Panc1 (cell line): Measurements from ENCODE around the gene PWP1. TPM values are rescaled to one million over a fixed set of nuclear protein-coding genes. Genes with fewer than 3 reads are reported as not detected.

Experiments used
- ATAC-seq: fragments of 200-7000 bp; cut with Tn5 transposase; 2 replicates; pipeline ENCODE4 v1.9.1; 2020; ENCODE audit warnings: mild to moderate bottlenecking, moderate library complexity
- BruUV-seq: library from RNA; stranded (reverse); fragments of 400-500 nt; replicated peaks from 2 replicates; lab custom pipeline; 2021; lab: Mats Ljungman, UMichigan
- CTCF ChIA-PET: fragments of 300-600 bp; sonication (Branson Sonifier 250); formaldehyde crosslinking; loops from one replicate; lab custom pipeline; 2022; ENCODE audit warnings: antibody characterized with exemption; lab: Charles Lee
- POLR2A ChIA-PET: fragments of 300-600 bp; sonication (Branson Sonifier 250); formaldehyde crosslinking; loops from one replicate; lab custom pipeline; 2022; ENCODE audit warnings: antibody characterized with exemption; lab: Charles Lee
- DNase-seq: peaks from one replicate; pipeline ENCODE4 v3.0.0-alpha.2; 2010; ENCODE audit warnings: low read depth, low spot score
- H3K27ac ChIP-seq: 2 replicates; pipeline ENCODE4 v1.5.1; 2011; ENCODE audit warnings: mild to moderate bottlenecking, low read length, inconsistent platforms
- H3K27me3 ChIP-seq: fragments of 200-500 bp; sonication (Bioruptor generic); 2 replicates; pipeline ENCODE4 v1.6.0; 2014; ENCODE audit warnings: low read length, inconsistent platforms; ENCODE audit not compliant: control insufficient read depth, insufficient read depth
- H3K36me3 ChIP-seq: fragments of 200-500 bp; sonication (Bioruptor generic); 2 replicates; pipeline ENCODE4 v1.5.1; 2014; ENCODE audit warnings: inconsistent platforms, mild to moderate bottlenecking, low read length, moderate library complexity; ENCODE audit not compliant: control insufficient read depth, insufficient read depth
- H3K4me1 ChIP-seq: 2 replicates; pipeline ENCODE4 v1.5.1; 2011; ENCODE audit warnings: inconsistent platforms, mild to moderate bottlenecking, low read length, moderate library complexity; ENCODE audit not compliant: control insufficient read depth, insufficient read depth
- H3K4me3 ChIP-seq, 2 experiments: 2 replicates each; pipeline ENCODE4 v1.5.1; 2011 to 2012; ENCODE audit warnings: low read depth in 2 of 2, low read length in 2 of 2, mild to moderate bottlenecking in 2 of 2, inconsistent platforms in 1 of 2, moderate library complexity in 1 of 2
- H3K9me3 ChIP-seq: fragments of 200-500 bp; sonication (Bioruptor generic); 2 replicates; pipeline ENCODE4 v1.5.1; 2014; ENCODE audit warnings: low read depth, mild to moderate bottlenecking, inconsistent platforms, low read length, moderate library complexity; ENCODE audit not compliant: control insufficient read depth, insufficient read depth
- CTCF ChIP-seq: fragments of 450-650 bp; IDR thresholded peaks from 2 replicates; pipeline ENCODE4 v1.5.1; 2017; ENCODE audit warnings: mild to moderate bottlenecking
- POLR2AphosphoS5 ChIP-seq: IDR thresholded peaks from 2 replicates; pipeline ENCODE4 v1.6.1; 2012; ENCODE audit warnings: mild to moderate bottlenecking, low read depth, low read length, moderate library complexity
- SIN3A ChIP-seq: IDR thresholded peaks from 2 replicates; pipeline ENCODE4 v1.6.1; 2012; ENCODE audit warnings: low read depth, mild to moderate bottlenecking, low read length, moderate library complexity, borderline replicate concordance; ENCODE audit not compliant: insufficient read depth
- TCF7L2 ChIP-seq: IDR thresholded peaks from 2 replicates; pipeline ENCODE4 v1.6.1; 2011; ENCODE audit warnings: mild to moderate bottlenecking, low read depth, low read length, inconsistent platforms
- in situ Hi-C: cut with HindIII; loops from 2 replicates; pipeline ENCODE4 v1.10.0; 2016; ENCODE audit warnings: low sequenced_read_pairs, low pct_unique_long_range_greater_than_20kb
- intact Hi-C: fragments of 100-400 bp; cut with micrococcal nuclease; formaldehyde crosslinking; loops from one replicate; pipeline ENCODE4 v1.10.0; 2022; ENCODE audit not compliant: unreplicated experiment
- total RNA-seq: library from RNA; stranded (reverse); gene quantifications from one replicate; pipeline ENCODE4 v1.2.1, GENCODE V29; 2021; ENCODE audit not compliant: unreplicated experiment
- TF ChIP-seq, protein P1 (sequence below), 2 experiments: IDR thresholded peaks; 2 replicates each; pipeline ENCODE4 v1.6.1; 2011 to 2012; ENCODE audit warnings: low read depth in 2 of 2, control low read depth in 1 of 2, low read length in 1 of 2, mild to moderate bottlenecking in 1 of 2, moderate library complexity in 1 of 2; ENCODE audit not compliant: insufficient read depth in 1 of 2

The PWP1 gene
- total RNA-seq, 1 experiment from 2014 or later, result 61.7 TPM

GRCh38 chr12:107653519-107653918, 32.1 kb upstream of the PWP1 start:
- TF ChIP-seq CTCF, result no peak
- TF ChIP-seq, protein P1, sequence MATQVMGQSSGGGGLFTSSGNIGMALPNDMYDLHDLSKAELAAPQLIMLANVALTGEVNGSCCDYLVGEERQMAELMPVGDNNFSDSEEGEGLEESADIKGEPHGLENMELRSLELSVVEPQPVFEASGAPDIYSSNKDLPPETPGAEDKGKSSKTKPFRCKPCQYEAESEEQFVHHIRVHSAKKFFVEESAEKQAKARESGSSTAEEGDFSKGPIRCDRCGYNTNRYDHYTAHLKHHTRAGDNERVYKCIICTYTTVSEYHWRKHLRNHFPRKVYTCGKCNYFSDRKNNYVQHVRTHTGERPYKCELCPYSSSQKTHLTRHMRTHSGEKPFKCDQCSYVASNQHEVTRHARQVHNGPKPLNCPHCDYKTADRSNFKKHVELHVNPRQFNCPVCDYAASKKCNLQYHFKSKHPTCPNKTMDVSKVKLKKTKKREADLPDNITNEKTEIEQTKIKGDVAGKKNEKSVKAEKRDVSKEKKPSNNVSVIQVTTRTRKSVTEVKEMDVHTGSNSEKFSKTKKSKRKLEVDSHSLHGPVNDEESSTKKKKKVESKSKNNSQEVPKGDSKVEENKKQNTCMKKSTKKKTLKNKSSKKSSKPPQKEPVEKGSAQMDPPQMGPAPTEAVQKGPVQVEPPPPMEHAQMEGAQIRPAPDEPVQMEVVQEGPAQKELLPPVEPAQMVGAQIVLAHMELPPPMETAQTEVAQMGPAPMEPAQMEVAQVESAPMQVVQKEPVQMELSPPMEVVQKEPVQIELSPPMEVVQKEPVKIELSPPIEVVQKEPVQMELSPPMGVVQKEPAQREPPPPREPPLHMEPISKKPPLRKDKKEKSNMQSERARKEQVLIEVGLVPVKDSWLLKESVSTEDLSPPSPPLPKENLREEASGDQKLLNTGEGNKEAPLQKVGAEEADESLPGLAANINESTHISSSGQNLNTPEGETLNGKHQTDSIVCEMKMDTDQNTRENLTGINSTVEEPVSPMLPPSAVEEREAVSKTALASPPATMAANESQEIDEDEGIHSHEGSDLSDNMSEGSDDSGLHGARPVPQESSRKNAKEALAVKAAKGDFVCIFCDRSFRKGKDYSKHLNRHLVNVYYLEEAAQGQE (IDR thresholded peaks at IDR 0.05; ENCODE audit: insufficient read depth in 1 of 2, low read depth in 2 of 2, low read length in 1 of 2), result no peak
- no peak for TF ChIP-seq TCF7L2
- TF ChIP-seq SIN3A, result no peak
- no peak for TF ChIP-seq POLR2AphosphoS5
- ChIA-PET POLR2A (no interaction called here), CTCF (no interaction called here)
- ATAC-seq (no peak), DNase-seq (no peak)
- Histone ChIP-seq H3K9me3 (no peaks in the 10 kb centered on the region), H3K27me3 (no peaks in the 10 kb centered on the region; the same call in 1 of the 2 replicates), H3K4me3 (no peak overlapping the region), H3K27ac (no peak overlapping the region), H3K4me1 (no peaks in the 10 kb centered on the region), H3K36me3 (no peaks in the 10 kb centered on the region)
- in situ Hi-C loops, result no loop called here
- intact Hi-C loops, result no loop called here
- no TSS peak for BruUV-seq

DNA sequence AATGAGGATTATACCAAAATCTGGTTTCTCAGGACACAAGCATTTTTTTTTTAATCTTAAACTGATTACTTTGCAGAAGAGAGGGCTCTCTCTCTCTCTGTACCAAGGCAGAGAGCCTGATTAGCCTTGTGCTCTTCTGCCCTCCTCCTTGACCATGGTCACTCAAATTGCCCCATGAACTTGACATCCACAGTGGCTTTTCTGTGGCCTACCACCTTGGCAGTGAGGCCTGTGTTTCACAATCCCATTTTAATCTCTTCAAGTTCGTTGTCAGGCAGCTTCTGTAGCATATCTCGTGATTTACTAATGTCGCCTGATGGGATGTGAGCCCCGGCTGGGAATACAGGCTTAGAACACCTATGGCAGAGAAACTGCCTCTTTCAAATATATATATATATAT, 30.7 kb upstream of the PWP1 start:
- CTCF ChIA-PET, result no interaction called here
- no TSS peak for BruUV-seq
- DNase-seq (no peak), ATAC-seq (no peak)
- no peaks in the 10 kb centered on the region for H3K4me1 ChIP-seq
- no peaks in the 10 kb centered on the region for H3K36me3 ChIP-seq
- POLR2A ChIA-PET, result no interaction called here
- no peak overlapping the region for H3K4me3 ChIP-seq
- in situ Hi-C loops (no loop called here), intact Hi-C loops (no loop called here)
- no peak overlapping the region for H3K27ac ChIP-seq
- no peaks in the 10 kb centered on the region for H3K9me3 ChIP-seq
- no peaks in the 10 kb centered on the region; the same call in 1 of the 2 replicates for H3K27me3 ChIP-seq
- TF ChIP-seq TCF7L2 (no peak), SIN3A (no peak), CTCF (no peak), POLR2AphosphoS5 (no peak)
- TF ChIP-seq, protein P1 (IDR thresholded peaks at IDR 0.05; ENCODE audit: insufficient read depth in 1 of 2, low read depth in 2 of 2, low read length in 1 of 2), result no peak
